IPS-18c (cell line): Measurements from ENCODE around the gene RASL10A.

Experiments used
- H3K4me3 ChIP-seq: 2 replicates; pipeline ENCODE4 v1.7.0; 2013; ENCODE audit warnings: low read depth, mild to moderate bottlenecking, low read length, moderate library complexity; ENCODE audit not compliant: insufficient read depth
- H3K9me3 ChIP-seq: one replicate; pipeline ENCODE4 v1.6.1; 2013; ENCODE audit warnings: mild to moderate bottlenecking, low read length, moderate library complexity; ENCODE audit not compliant: control insufficient read depth, insufficient read depth

The RASL10A gene

GRCh38 chr22:29341056-29341848, 25.8 kb upstream of the RASL10A start:
- H3K4me3 ChIP-seq, result no peak overlapping the region
- H3K9me3 ChIP-seq, result no peaks in the 10 kb centered on the region

DNA sequence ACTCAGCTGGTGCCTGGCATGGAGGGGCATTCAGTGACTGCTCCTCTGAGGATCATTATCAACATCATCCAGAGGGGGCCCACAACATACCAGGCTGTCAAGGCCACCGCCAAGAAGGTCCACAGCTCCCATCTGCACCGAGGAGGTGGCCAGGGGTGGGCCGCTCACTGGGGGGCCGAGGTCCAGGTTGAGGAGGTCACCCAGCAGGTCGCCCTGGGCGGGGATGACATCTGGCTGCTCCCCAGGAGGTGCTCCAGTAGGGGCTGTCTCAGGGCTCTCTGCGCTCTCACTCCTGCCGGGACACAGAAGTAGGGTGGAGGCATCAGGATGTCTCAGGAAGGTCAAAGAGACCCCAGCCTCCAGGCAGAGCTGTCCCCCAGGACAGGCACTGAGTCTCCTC, 25.1 kb upstream of the RASL10A start:
- Histone ChIP-seq H3K9me3 (no peaks in the 10 kb centered on the region), H3K4me3 (no peak overlapping the region)

DNA sequence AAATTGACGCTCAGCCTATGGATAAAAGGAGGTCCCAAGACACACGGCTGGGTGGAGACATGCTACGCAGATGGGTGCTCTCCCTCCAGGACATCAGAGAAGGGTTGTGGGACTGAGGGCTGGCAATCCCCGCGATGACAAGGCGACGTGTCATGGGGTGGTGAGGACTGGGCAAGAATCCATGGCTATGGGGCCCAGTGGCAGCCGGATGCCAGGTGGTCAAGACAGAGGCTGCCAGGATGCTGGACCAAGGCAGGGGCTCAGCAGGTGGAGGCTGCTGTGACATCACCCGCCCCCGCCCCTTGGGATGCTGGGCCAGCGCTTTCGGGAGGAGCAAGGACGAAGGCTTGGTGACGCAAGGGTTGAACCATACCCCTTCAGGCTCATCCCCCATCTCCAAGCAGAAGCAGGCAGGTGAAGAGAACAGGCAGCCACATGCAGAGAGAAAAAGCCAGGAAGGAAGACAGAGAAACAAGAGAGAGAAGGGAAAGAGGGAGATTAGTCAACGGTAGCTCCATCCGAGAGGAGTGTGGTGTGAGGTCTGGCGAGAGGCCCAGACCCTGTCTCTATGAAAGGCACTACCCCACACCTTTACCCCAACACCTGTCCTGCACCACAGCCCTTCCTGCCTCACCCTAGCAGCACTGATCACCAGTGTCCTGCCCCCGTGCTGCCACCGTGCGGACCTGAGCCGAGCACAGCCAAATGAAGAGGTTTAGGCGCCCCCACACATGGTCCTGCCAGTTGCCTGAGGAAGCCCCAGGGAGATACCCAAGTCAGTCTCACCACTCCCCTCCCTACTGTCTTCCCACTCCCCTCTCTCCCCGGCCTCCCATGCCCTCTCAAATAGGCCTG, 24.1 kb upstream of the RASL10A start:
- Histone ChIP-seq H3K4me3 (no peak overlapping the region), H3K9me3 (no peaks in the 10 kb centered on the region)

GRCh38 chr22:29338398-29338797, 22.9 kb upstream of the RASL10A start:
- Histone ChIP-seq H3K9me3 (no peaks in the 10 kb centered on the region), H3K4me3 (no peak overlapping the region)

DNA sequence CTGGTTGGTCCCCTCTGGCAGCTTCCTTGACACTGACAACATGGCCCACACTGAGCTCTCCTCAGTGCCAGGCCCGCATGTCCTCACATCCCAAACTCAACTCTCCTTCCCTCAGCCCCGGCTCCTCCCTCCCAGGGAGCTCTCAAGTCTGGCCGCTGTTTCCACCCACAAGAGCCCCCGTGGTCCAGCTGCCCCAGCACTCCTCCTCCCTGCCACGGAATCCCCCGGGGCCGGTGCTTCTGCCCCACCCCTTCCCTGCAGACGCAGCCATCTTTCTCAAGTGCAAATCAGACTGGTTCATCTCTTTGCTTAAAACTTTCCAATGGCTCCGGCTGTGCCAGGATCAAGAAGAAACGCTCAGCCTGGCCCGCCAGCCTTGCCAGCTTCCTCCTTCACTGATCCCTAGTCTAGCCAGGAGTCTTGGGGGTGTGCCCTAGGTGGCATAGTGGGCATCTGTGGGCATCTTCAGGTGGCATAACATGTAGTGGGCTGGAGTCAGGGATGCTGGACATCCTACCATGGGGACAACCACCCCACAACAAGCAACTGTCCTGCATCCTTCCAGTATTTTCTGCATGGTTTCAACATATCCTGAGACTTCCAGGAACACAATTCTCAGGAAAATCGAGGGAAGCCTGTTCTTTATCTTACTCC, 22.3 kb upstream of the RASL10A start:
- Histone ChIP-seq H3K4me3 (no peak overlapping the region), H3K9me3 (no peaks in the 10 kb centered on the region)

GRCh38 chr22:29336751-29337490, 21.4 kb upstream of the RASL10A start:
- H3K9me3 ChIP-seq, result no peaks in the 10 kb centered on the region
- no peak overlapping the region for H3K4me3 ChIP-seq

GRCh38 chr22:29335656-29336055, 20.2 kb upstream of the RASL10A start:
- Histone ChIP-seq H3K9me3 (no peaks in the 10 kb centered on the region), H3K4me3 (no peak overlapping the region)

DNA sequence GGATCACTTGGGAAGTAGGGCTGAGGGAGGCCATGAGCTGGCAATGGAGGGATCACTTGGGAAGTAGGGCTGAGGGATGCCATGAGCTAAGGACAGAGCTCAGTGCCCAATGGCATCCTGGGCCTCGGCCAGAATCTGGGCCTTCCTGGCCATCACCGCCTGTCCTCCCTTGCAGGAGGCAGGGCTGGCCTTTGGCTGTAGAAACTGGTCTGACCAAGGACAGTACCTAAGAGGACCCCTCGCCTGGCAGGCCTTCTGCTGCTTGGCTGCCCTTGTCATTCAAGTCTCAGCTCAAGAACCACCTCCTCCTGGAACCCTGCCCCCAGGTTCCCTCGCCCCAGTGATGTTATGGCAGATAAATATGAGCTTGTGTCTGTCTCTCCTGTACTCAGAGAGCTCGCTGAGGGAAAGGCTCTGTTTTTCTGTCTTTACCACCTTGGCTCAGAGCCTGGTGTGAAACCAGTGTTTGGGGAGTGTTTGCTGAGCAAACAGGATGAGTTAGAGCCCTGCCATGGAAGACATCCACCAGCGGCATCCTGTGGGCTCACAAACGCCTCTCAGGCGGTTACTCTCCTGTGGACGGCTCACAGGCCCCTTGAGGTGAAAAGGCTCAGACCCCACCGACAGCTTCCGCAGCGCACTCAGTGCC, 19.3 kb upstream of the RASL10A start:
- no peaks in the 10 kb centered on the region for H3K9me3 ChIP-seq
- no peak overlapping the region for H3K4me3 ChIP-seq

- H3K4me3 ChIP-seq, result no peak overlapping the region
- no peaks in the 10 kb centered on the region for H3K9me3 ChIP-seq
Measured at GRCh38 chr22:29334148-29334547, 18.7 kb upstream of the RASL10A start.

DNA sequence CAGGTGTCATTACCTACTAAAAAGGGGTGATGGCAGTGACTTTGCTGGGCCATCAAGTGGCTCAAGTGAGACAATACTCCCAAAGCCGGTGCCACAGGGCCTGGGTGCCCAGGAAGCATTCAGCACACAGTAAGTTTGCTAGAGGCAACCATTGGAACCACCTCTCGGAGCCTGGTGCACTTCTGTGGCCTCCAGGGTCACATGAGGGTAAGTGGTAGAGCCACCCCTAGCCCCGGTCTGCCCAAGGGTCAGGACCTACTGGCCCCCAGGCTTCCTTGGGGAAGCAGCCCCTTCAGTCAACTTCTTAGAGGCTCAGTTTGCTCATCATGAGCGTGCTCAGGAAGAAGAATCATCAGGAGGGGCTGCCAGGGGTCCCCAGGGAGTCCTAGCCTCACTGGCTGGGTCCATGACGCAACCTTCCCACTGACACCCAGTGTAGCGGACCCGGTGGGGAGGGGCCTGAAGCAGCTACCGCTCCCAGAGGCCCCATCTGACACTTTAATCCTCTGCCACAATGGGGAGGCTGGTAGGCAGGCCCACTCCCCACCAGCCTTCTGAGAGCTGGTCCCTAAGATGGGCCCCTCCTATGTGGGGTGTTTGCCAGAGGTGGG, 17.5 kb upstream of the RASL10A start:
- no peak overlapping the region for H3K4me3 ChIP-seq
- H3K9me3 ChIP-seq, result no peaks in the 10 kb centered on the region

DNA sequence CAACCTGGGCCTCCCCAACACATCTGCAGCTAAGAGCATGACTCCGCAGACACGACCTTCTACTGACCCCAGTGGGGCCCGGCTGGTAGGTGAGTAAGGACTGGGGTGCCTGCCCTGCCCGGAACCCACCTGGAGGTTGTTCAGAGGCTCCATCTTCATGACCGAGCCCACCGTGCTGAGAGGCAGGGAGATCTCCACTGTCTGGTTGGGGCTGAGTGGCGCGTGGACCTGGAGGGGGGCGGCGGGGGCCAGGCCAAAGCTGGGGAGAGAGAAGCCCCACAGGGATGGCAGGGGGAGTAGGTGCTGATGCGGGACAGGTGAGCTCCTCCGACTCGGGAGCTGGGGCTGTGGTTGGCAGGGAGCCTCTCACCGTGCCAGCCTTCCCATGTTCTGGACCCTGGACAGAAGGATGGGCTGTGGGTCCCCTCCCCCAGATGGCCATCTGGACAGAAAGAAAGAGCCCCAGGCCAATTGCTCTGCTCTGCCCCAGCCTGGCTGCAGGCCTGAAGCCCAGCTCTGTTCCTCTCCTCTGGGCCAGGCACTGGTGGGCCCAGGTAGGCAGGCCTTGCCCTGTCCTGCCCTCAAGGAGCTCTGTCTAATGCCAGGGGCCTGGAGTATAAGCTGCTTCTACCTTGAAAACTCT, 16.3 kb upstream of the RASL10A start:
- Histone ChIP-seq H3K9me3 (no peaks in the 10 kb centered on the region), H3K4me3 (no peak overlapping the region)

DNA sequence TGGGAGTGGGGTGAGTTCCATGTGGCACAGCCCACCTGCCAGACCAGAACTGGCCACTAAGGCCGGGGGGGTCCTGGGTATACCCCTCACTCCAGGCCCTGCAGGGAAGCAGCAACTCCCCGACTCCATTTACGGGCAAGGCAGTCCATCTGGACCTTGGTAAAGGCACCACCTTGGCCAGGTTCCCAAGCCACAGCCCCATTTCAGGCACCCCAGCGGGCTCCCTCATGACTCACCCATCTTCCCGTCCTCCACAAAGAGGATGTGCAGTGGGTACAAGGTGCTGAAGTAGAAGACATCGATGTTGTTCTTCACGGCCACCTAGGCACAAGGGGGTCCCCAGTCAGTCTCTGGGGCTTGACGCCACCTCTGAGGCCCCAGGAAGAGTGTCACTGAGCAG, 15.7 kb upstream of the RASL10A start:
- no peak overlapping the region for H3K4me3 ChIP-seq
- no peaks in the 10 kb centered on the region for H3K9me3 ChIP-seq

DNA sequence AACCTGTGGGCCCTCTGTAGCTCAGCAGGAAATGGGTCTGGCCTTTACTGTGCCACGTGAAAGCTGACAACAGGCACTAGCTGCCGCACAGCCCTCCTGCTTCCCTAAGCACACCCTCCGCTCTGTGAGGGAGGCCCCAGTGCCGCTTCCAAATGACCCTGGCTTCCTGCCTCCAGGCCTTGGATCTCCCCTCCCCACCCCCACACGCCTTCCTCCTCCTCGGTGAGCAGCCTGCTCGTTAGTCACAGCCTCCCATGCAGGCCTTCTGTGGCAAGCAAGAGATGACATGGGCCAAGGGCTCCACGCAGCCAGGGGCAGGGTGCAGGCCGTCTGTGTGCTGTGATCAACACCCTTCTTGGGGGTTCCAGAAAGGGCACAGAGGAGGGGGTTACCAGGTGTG, 15.3 kb upstream of the RASL10A start:
- Histone ChIP-seq H3K9me3 (no peaks in the 10 kb centered on the region), H3K4me3 (no peak overlapping the region)

DNA sequence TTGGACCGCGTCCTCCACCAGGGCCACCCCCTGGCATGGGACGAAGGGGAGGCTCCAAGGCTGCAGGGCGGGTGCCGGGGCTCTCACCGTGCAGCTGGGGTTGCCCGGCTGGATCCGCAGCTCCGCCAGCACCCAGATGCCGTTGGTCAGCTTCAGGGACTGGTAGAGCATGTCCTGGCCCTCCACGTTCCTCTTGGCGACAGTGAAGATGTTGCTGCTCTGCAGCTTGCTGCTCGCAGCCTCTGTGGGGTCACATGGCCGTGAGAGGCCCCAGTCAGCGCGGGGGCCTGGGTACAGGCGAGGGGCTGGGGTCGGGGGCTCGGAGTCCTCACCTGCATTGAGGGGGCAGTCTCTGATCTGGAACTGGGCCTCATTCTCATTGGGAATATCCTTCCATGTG, 14.8 kb upstream of the RASL10A start:
- Histone ChIP-seq H3K9me3 (no peaks in the 10 kb centered on the region), H3K4me3 (no peak overlapping the region)

DNA sequence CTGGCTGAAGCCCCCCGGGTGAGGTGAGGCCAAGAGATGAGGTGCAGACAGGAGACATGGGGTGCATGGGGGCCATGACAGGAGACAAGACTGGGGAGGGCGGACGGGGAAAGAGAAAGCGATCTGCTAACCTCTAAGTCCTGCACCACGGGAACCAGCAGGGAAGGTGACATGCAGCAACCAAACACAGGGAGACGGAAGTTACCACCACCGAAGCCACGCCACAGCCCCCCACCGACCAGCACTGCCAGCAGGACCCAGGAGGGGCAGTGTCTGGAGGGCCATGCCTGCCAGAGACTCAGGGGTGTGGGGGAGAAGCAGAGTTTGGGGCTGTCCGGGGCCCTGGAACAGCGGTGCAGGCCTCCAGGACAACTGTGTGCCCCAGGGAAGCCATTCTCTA, 14.1 kb upstream of the RASL10A start:
- Histone ChIP-seq H3K9me3 (no peaks in the 10 kb centered on the region), H3K4me3 (no peak overlapping the region)
